ENCODE results near the gene HMG20A.

GRCh38 chr15:77527164-77527778 is 106.6 kb downstream of the HMG20A start:
- TF ChIP-seq, protein P1, sequence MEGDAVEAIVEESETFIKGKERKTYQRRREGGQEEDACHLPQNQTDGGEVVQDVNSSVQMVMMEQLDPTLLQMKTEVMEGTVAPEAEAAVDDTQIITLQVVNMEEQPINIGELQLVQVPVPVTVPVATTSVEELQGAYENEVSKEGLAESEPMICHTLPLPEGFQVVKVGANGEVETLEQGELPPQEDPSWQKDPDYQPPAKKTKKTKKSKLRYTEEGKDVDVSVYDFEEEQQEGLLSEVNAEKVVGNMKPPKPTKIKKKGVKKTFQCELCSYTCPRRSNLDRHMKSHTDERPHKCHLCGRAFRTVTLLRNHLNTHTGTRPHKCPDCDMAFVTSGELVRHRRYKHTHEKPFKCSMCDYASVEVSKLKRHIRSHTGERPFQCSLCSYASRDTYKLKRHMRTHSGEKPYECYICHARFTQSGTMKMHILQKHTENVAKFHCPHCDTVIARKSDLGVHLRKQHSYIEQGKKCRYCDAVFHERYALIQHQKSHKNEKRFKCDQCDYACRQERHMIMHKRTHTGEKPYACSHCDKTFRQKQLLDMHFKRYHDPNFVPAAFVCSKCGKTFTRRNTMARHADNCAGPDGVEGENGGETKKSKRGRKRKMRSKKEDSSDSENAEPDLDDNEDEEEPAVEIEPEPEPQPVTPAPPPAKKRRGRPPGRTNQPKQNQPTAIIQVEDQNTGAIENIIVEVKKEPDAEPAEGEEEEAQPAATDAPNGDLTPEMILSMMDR (conservative IDR thresholded peaks at IDR 0.05; ENCODE audit: low read length): no peak
- TF ChIP-seq EZH2phosphoT487 (IDR thresholded peaks at IDR 0.05; ENCODE audit: borderline replicate concordance): no peak
